MCF 10A (cell line): Measurements from ENCODE around the gene RIMS4. TPM values are rescaled to one million over a fixed set of nuclear protein-coding genes. Genes with fewer than 3 reads are reported as not detected.

Source experiments
- BruUV-seq: library from RNA; stranded (reverse); fragments of 400-500 nt; replicated peaks from 2 replicates; lab custom pipeline; 2021; lab: Mats Ljungman, UMichigan
- CTCF ChIA-PET: fragments of 300-600 bp; sonication (Branson Sonifier 250); formaldehyde crosslinking; extraction: SDS; loops from one replicate; lab custom pipeline; 2021; ENCODE audit warnings: antibody characterized with exemption, inconsistent platforms; lab: Yijun Ruan, JAX
- POLR2A ChIA-PET: fragments of 300-600, 350-650 bp; sonication (Branson Sonifier 250); formaldehyde crosslinking; extraction: SDS; loops from one replicate; lab custom pipeline; 2020; ENCODE audit warnings: antibody characterized with exemption, inconsistent platforms; lab: Yijun Ruan, JAX
- DNase-seq: peaks from one replicate; pipeline ENCODE4 v3.0.0-alpha.2; 2018; ENCODE audit not compliant: unreplicated experiment
- H3K27ac Mint-ChIP-seq: one replicate; pipeline ENCODE4 v1.8.0; 2022; ENCODE audit warnings: mild to moderate bottlenecking, low read depth, mixed read lengths; ENCODE audit not compliant: unreplicated experiment
- H3K27me3 Mint-ChIP-seq: one replicate; pipeline ENCODE4 v1.8.0; 2022; ENCODE audit warnings: mixed read lengths; ENCODE audit not compliant: insufficient read depth, unreplicated experiment
- H3K36me3 Mint-ChIP-seq: one replicate; pipeline ENCODE4 v1.8.0; 2022; ENCODE audit warnings: mild to moderate bottlenecking, moderate library complexity, mixed read lengths; ENCODE audit not compliant: insufficient read depth, unreplicated experiment
- H3K4me1 Mint-ChIP-seq: one replicate; pipeline ENCODE4 v1.8.0; 2022; ENCODE audit warnings: mixed read lengths; ENCODE audit not compliant: insufficient read depth, unreplicated experiment
- H3K4me3 Mint-ChIP-seq: one replicate; pipeline ENCODE4 v1.8.0; 2022; ENCODE audit warnings: mild to moderate bottlenecking, moderate library complexity, mixed read lengths; ENCODE audit not compliant: unreplicated experiment
- H3K9me3 Mint-ChIP-seq: one replicate; pipeline ENCODE4 v1.8.0; 2022; ENCODE audit warnings: mixed read lengths; ENCODE audit not compliant: unreplicated experiment
- intact Hi-C: fragments of 100-400 bp; cut with micrococcal nuclease; formaldehyde crosslinking; loops from 2 replicates; pipeline ENCODE4 v1.14.1; 2022
- total RNA-seq: library from RNA; stranded (reverse); gene quantifications from 2 replicates; pipeline ENCODE4 v1.2.3, GENCODE V29; 2022
- TF ChIP-seq, protein P1 (sequence below): fragments of 200-600 bp; IDR thresholded peaks from one replicate; pipeline ENCODE4 v1.8.0; 2022; ENCODE audit warnings: antibody characterized with exemption, mild to moderate bottlenecking; ENCODE audit not compliant: unreplicated experiment

Gene RIMS4
- total RNA-seq, 1 experiment from 2014 or later = not detected

DNA sequence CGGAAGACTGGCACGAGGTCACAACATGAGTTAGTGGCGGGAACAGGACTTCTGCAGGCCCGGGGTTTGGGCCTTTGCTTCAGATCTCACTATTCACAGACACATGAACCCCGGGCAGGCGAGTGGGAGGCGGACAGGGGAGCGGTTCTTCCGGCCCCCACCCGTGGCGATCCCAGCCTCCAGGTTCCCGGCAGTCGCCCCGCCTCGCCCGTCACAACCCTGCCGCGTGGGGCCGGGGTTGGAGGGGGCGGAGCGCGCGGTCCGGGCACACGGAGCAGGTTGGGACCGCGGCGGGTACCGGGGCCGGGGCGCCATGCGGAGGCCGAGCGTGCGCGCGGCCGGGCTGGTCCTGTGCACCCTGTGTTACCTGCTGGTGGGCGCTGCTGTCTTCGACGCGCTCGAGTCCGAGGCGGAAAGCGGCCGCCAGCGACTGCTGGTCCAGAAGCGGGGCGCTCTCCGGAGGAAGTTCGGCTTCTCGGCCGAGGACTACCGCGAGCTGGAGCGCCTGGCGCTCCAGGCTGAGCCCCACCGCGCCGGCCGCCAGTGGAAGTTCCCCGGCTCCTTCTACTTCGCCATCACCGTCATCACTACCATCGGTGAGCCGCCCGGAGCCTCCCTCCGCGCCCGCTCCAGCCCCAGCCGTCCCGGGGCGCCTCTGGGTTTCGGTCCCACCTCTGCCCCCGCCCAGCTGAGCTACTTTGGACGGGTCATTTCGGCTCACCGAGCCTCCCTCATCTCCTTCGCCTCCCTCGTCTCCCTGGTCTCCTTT is 64.6 kb downstream of the RIMS4 start, which contains the start of gene KCNK15:
KCNK15 (plus strand) TSS at position 268 of the 769 bp plus-strand sequence; CDS start at position 314, 46 bp downstream.
- Mint-ChIP-seq H3K27me3 (peaks cover 60% of the 10 kb centered on the region), H3K9me3 (no peaks in the 10 kb centered on the region), H3K4me1 (peaks cover 20% of the 10 kb centered on the region), H3K27ac (no peak within 1 kb of the TSS), H3K4me3 (peak within 1 kb of the TSS; percentile 39), H3K36me3 (no peaks in the 10 kb centered on the region)
- intact Hi-C loops = no loop called here
- CTCF ChIA-PET = interaction anchor here (0.6 to 5.8 kb wide), 6 partner anchors 8 to 897 kb away, joined by 4 to 102 read pairs (median 34); no protein-coding TSS in a partner anchor
- BruUV-seq = no TSS peak
- POLR2A ChIA-PET = interaction anchor here (0.6 to 0.7 kb wide), 2 partner anchors 17 to 24 kb away, joined by 3 read pairs; no protein-coding TSS in a partner anchor
- TF ChIP-seq, protein P1, sequence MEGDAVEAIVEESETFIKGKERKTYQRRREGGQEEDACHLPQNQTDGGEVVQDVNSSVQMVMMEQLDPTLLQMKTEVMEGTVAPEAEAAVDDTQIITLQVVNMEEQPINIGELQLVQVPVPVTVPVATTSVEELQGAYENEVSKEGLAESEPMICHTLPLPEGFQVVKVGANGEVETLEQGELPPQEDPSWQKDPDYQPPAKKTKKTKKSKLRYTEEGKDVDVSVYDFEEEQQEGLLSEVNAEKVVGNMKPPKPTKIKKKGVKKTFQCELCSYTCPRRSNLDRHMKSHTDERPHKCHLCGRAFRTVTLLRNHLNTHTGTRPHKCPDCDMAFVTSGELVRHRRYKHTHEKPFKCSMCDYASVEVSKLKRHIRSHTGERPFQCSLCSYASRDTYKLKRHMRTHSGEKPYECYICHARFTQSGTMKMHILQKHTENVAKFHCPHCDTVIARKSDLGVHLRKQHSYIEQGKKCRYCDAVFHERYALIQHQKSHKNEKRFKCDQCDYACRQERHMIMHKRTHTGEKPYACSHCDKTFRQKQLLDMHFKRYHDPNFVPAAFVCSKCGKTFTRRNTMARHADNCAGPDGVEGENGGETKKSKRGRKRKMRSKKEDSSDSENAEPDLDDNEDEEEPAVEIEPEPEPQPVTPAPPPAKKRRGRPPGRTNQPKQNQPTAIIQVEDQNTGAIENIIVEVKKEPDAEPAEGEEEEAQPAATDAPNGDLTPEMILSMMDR = no peak
- no peak for DNase-seq

- intact Hi-C loops = no loop called here
- CTCF ChIA-PET = interaction anchor here (0.7 to 5.8 kb wide), 4 partner anchors 7 to 123 kb away, joined by 3 to 102 read pairs (median 24); no protein-coding TSS in a partner anchor
These were observed 65.2 kb downstream of the RIMS4 start for GRCh38 chr20:44745122-44745597.

DNA sequence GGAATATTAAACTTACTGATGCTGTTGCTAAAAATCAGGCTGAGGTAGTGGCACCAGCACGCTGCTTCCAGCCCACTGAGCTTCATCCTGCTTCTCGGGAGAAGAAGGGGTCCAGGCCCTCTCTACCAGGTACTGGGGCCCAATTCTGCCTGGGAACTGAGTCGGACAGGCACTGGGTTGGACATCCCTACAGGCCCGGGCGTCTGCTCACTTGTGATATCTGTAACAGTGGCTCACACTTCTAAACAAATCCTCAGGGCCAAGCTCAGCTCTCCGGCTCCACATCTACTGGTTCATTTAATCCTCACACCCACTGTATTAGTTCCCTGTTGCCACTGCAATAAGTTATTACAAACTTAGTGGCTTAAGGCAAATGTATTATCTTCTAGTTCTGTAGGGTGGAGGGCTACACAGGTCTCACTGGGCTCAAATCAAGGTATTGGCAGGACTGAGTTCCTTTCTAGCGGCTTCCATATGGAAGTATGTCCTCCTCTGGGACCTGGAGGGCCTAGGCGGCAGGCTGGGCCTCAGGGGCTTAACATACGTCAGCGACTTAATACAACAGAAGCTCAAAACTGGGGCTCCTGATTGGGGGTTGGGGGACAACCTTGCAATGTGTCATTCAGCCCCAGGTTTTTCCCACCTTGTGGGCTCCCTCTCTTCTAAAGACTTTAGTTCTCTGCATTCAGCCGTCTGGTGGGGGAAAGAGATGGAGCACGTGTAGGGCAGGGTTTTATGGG is 66.3 kb downstream of the RIMS4 start:
- ChIA-PET CTCF (interaction anchor here (0.6 to 1.9 kb wide), 4 partner anchors 8 to 995 kb away, joined by 3 to 10 read pairs (median 4); no protein-coding TSS in a partner anchor), POLR2A (no interaction called here)
- Mint-ChIP-seq H3K36me3 (no peaks in the 10 kb centered on the region), H3K4me3 (no peak overlapping the region), H3K9me3 (no peaks in the 10 kb centered on the region), H3K27ac (no peak overlapping the region), H3K27me3 (peaks cover 50% of the 10 kb centered on the region), H3K4me1 (peaks cover 21% of the 10 kb centered on the region)
- no TSS peak for BruUV-seq
- intact Hi-C loops = no loop called here
- TF ChIP-seq, protein P1 = no peak
- DNase-seq = no peak

More at GRCh38 chr20:44745122-44745597, 65.2 kb downstream of the RIMS4 start:
- Mint-ChIP-seq H3K27ac (no peak overlapping the region), H3K4me3 (peak overlapping the region; percentile 39), H3K4me1 (peaks cover 20% of the 10 kb centered on the region), H3K9me3 (no peaks in the 10 kb centered on the region), H3K27me3 (peaks cover 60% of the 10 kb centered on the region), H3K36me3 (no peaks in the 10 kb centered on the region)
- DNase-seq = no peak
- no TSS peak for BruUV-seq
- POLR2A ChIA-PET = no interaction called here
- TF ChIP-seq, protein P1 = no peak
